Fibroblast of skin of abdomen (primary cell): ENCODE measurements around the gene CHST6.
"Not testable (repeated sequence)": the region's sequence is repeated elsewhere in the genome, so short reads cannot be mapped to it uniquely, and the experiment has no call there.

Experiments
- DNase-seq: peaks from one replicate; pipeline ENCODE4 v3.0.0-alpha.2; 2013

The CHST6 gene

GRCh38 chr16:75433732-75434413 is 61.4 kb downstream of the CHST6 start:
- DNase-seq, result peak; percentile 93

GRCh38 chr16:75432828-75433731 is 62.2 kb downstream of the CHST6 start, which contains the start of gene CFDP1:
Gene CFDP1 (minus strand): TSS chr16:75433503. CDS start chr16:75433352, 151 bp downstream.
- peak; percentile 94 for DNase-seq

GRCh38 chr16:75429621-75430403 is 65.4 kb downstream of the CHST6 start:
- DNase-seq, result no peak

GRCh38 chr16:75426524-75426923 is 68.7 kb downstream of the CHST6 start:
- DNase-seq, result peak; percentile 5

GRCh38 chr16:75424105-75424762 is 71.0 kb downstream of the CHST6 start:
- not testable (repeated sequence) for DNase-seq

- DNase-seq, result no peak
Measured at GRCh38 chr16:75423723-75424104, 71.5 kb downstream of the CHST6 start.
